ENCODE measurements around the gene MANSC4. TPM values are rescaled to one million over a fixed set of nuclear protein-coding genes. Genes with fewer than 3 reads are reported as not detected.

MANSC4 gene
- total RNA-seq, 2 donors from 2014 or later: not detected

GRCh38 chr12:27790179-27790578 is 10.1 kb upstream of the MANSC4 start:
- H3K27ac Mint-ChIP-seq: no peak overlapping the region
- ATAC-seq (no peak), DNase-seq (no peak)
- peaks cover 16% of the 10 kb centered on the region for H3K4me1 Mint-ChIP-seq
- H3K27me3 Mint-ChIP-seq: no peaks in the 10 kb centered on the region
- H3K9me3 ChIP-seq (ENCODE audit: control insufficient read depth, low read length, poor library complexity, severe bottlenecking): no peaks in the 10 kb centered on the region
- peaks cover 4% of the 10 kb centered on the region for H3K36me3 Mint-ChIP-seq (ENCODE audit: low read depth)
- no peak overlapping the region for H3K4me3 Mint-ChIP-seq

- Mint-ChIP-seq H3K36me3 (ENCODE audit: low read depth) (peaks cover 2% of the 10 kb centered on the region), H3K27ac (no peak overlapping the region), H3K4me1 (peaks cover 19% of the 10 kb centered on the region), H3K27me3 (no peaks in the 10 kb centered on the region), H3K4me3 (no peak overlapping the region)
- ATAC-seq: no peak
- H3K9me3 ChIP-seq (ENCODE audit: control insufficient read depth, low read length, poor library complexity, severe bottlenecking): no peaks in the 10 kb centered on the region
- no peak for DNase-seq
Observed at GRCh38 chr12:27787559-27787958, 7.5 kb upstream of the MANSC4 start.

- H3K9me3 ChIP-seq (ENCODE audit: control insufficient read depth, low read length, poor library complexity, severe bottlenecking): no peaks in the 10 kb centered on the region
- Mint-ChIP-seq H3K4me1 (peaks cover 31% of the 10 kb centered on the region), H3K27me3 (no peaks in the 10 kb centered on the region), H3K36me3 (ENCODE audit: low read depth) (peaks cover 2% of the 10 kb centered on the region), H3K4me3 (no peak overlapping the region), H3K27ac (no peak overlapping the region)
- DNase-seq (no peak), ATAC-seq (no peak)
Observed at GRCh38 chr12:27785882-27786570, 6.0 kb upstream of the MANSC4 start.

GRCh38 chr12:27782481-27782880 is 2.4 kb upstream of the MANSC4 start:
- H3K9me3 ChIP-seq (ENCODE audit: control insufficient read depth, low read length, poor library complexity, severe bottlenecking): no peaks in the 10 kb centered on the region
- Mint-ChIP-seq H3K36me3 (ENCODE audit: low read depth) (peaks cover 2% of the 10 kb centered on the region), H3K4me3 (no peak overlapping the region), H3K27ac (no peak overlapping the region), H3K27me3 (no peaks in the 10 kb centered on the region), H3K4me1 (peaks cover 30% of the 10 kb centered on the region)
- DNase-seq (no peak), ATAC-seq (no peak)

- no peaks in the 10 kb centered on the region for H3K9me3 ChIP-seq (ENCODE audit: control insufficient read depth, low read length, poor library complexity, severe bottlenecking)
- no peaks in the 10 kb centered on the region for H3K27me3 Mint-ChIP-seq
- DNase-seq (no peak), ATAC-seq (no peak)
- H3K4me1 Mint-ChIP-seq: peaks cover 29% of the 10 kb centered on the region
- H3K4me3 Mint-ChIP-seq: peak overlapping the region; percentile 83
- H3K27ac Mint-ChIP-seq: peak overlapping the region; percentile 14
- H3K36me3 Mint-ChIP-seq (ENCODE audit: low read depth): peaks cover 2% of the 10 kb centered on the region
Observed at GRCh38 chr12:27781680-27782079, 1.6 kb upstream of the MANSC4 start.

- Mint-ChIP-seq H3K4me1 (peaks cover 29% of the 10 kb centered on the region), H3K4me3 (peak overlapping the region; percentile 83), H3K36me3 (ENCODE audit: low read depth) (peaks cover 2% of the 10 kb centered on the region), H3K27me3 (no peaks in the 10 kb centered on the region), H3K27ac (peak overlapping the region; percentile 14)
- DNase-seq (peak in 2 of 3 donors; percentile 13 to 16), ATAC-seq (peak; percentile 51)
- no peaks in the 10 kb centered on the region for H3K9me3 ChIP-seq (ENCODE audit: control insufficient read depth, low read length, poor library complexity, severe bottlenecking)
Observed at GRCh38 chr12:27780612-27781408, 774 bp upstream of the MANSC4 start.

GRCh38 chr12:27779416-27779919 is 568 bp downstream of the MANSC4 start:
- ATAC-seq (peak; percentile 46), DNase-seq (peak in 1 of 3 donors; percentile 4)
- Mint-ChIP-seq H3K27me3 (no peaks in the 10 kb centered on the region), H3K4me1 (peaks cover 21% of the 10 kb centered on the region), H3K4me3 (peak overlapping the region; percentile 91), H3K27ac (peak overlapping the region; percentile 80), H3K36me3 (ENCODE audit: low read depth) (peaks cover 2% of the 10 kb centered on the region)
- no peaks in the 10 kb centered on the region for H3K9me3 ChIP-seq (ENCODE audit: control insufficient read depth, low read length, poor library complexity, severe bottlenecking)

- no peak for DNase-seq
- ATAC-seq: no peak
- Mint-ChIP-seq H3K27me3 (no peaks in the 10 kb centered on the region), H3K36me3 (ENCODE audit: low read depth) (peaks cover 2% of the 10 kb centered on the region), H3K27ac (peak overlapping the region; percentile 80), H3K4me1 (peaks cover 20% of the 10 kb centered on the region), H3K4me3 (peak overlapping the region; percentile 91)
- H3K9me3 ChIP-seq (ENCODE audit: control insufficient read depth, low read length, poor library complexity, severe bottlenecking): no peaks in the 10 kb centered on the region
Observed at GRCh38 chr12:27778206-27778605, 1.8 kb downstream of the MANSC4 start.

- H3K36me3 Mint-ChIP-seq (ENCODE audit: low read depth): peaks cover 2% of the 10 kb centered on the region
- H3K4me1 Mint-ChIP-seq: peaks cover 16% of the 10 kb centered on the region
- ATAC-seq (no peak), DNase-seq (no peak)
- H3K9me3 ChIP-seq (ENCODE audit: control insufficient read depth, low read length, poor library complexity, severe bottlenecking): no peaks in the 10 kb centered on the region
- no peak overlapping the region for H3K4me3 Mint-ChIP-seq
- no peak overlapping the region for H3K27ac Mint-ChIP-seq
- no peaks in the 10 kb centered on the region for H3K27me3 Mint-ChIP-seq
Observed at GRCh38 chr12:27777141-27777540, 2.9 kb downstream of the MANSC4 start.

GRCh38 chr12:27772328-27773049 is 7.5 kb downstream of the MANSC4 start:
- Mint-ChIP-seq H3K36me3 (ENCODE audit: low read depth) (no peaks in the 10 kb centered on the region), H3K27me3 (no peaks in the 10 kb centered on the region), H3K4me3 (no peak overlapping the region), H3K27ac (peak overlapping the region; percentile 32), H3K4me1 (no peaks in the 10 kb centered on the region)
- no peaks in the 10 kb centered on the region for H3K9me3 ChIP-seq (ENCODE audit: control insufficient read depth, low read length, poor library complexity, severe bottlenecking)
- ATAC-seq: no peak
- DNase-seq: no peak

GRCh38 chr12:27771481-27772327 is 8.3 kb downstream of the MANSC4 start:
- Mint-ChIP-seq H3K4me1 (no peaks in the 10 kb centered on the region), H3K27me3 (no peaks in the 10 kb centered on the region), H3K27ac (no peak overlapping the region), H3K4me3 (no peak overlapping the region), H3K36me3 (ENCODE audit: low read depth) (no peaks in the 10 kb centered on the region)
- no peak for ATAC-seq
- H3K9me3 ChIP-seq (ENCODE audit: control insufficient read depth, low read length, poor library complexity, severe bottlenecking): no peaks in the 10 kb centered on the region
- DNase-seq: no peak

GRCh38 chr12:27769142-27769673 is 10.8 kb downstream of the MANSC4 start:
- no peaks in the 10 kb centered on the region for H3K36me3 Mint-ChIP-seq (ENCODE audit: low read depth)
- no peaks in the 10 kb centered on the region for H3K4me1 Mint-ChIP-seq
- no peak for DNase-seq
- H3K4me3 Mint-ChIP-seq: no peak overlapping the region
- no peaks in the 10 kb centered on the region for H3K27me3 Mint-ChIP-seq
- ATAC-seq: no peak
- H3K9me3 ChIP-seq (ENCODE audit: control insufficient read depth, low read length, poor library complexity, severe bottlenecking): no peaks in the 10 kb centered on the region
- no peak overlapping the region for H3K27ac Mint-ChIP-seq

Measured in T-helper 17 cell (primary cell).